ENCODE results near the gene CNST.
"Not testable (repeated sequence)": the region's sequence is repeated elsewhere in the genome, so short reads cannot be mapped to it uniquely, and the experiment has no call there.

CNST gene

GRCh38 chr1:246587032-246587431 is 20.8 kb downstream of the CNST start:
- H3K4me3 ChIP-seq (ENCODE audit: low read depth, low read length): no peak overlapping the region
- H3K27me3 ChIP-seq: no peaks in the 10 kb centered on the region
- H3K9me3 ChIP-seq: no peaks in the 10 kb centered on the region; the same call in 1 of the 2 replicates
- H3K4me1 ChIP-seq: no peaks in the 10 kb centered on the region
- no peak for TF ChIP-seq CTCF (IDR thresholded peaks at IDR 0.05; ENCODE audit: low read depth, low read length)
- H3K36me3 ChIP-seq: peaks cover 5% of the 10 kb centered on the region
- DNase-seq: no peak

DNA sequence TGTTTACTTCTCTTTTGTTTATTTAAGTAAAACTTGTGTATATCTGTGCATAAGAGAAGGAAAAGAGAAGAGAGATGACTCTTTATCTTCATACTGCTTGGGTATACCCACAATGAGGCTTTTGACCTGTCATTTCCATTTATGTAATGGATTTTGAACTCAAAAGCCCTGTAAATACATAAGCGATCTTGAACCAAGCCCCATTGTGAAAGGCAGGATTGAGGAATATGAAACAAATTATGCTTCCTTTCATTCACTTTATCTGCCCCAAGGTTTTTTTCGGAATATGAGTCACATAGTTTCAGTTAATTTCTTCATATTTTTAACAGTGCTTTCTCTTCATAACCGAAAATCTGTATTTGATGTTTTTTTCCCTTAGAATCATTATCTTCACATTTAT is 21.4 kb downstream of the CNST start:
- H3K9me3 ChIP-seq: no peaks in the 10 kb centered on the region; the same call in 1 of the 2 replicates
- no peak overlapping the region for H3K4me3 ChIP-seq (ENCODE audit: low read depth, low read length)
- no peak for TF ChIP-seq CTCF (IDR thresholded peaks at IDR 0.05; ENCODE audit: low read depth, low read length)
- H3K36me3 ChIP-seq: peaks cover 10% of the 10 kb centered on the region
- no peak for DNase-seq
- H3K27me3 ChIP-seq: no peaks in the 10 kb centered on the region
- H3K4me1 ChIP-seq: no peaks in the 10 kb centered on the region

- Histone ChIP-seq H3K4me1 (no peaks in the 10 kb centered on the region), H3K36me3 (peaks cover 10% of the 10 kb centered on the region), H3K9me3 (no peaks in the 10 kb centered on the region; the same call in 1 of the 2 replicates), H3K4me3 (ENCODE audit: low read depth, low read length) (no peak overlapping the region), H3K27me3 (no peaks in the 10 kb centered on the region)
- DNase-seq: no peak
- no peak for TF ChIP-seq CTCF (IDR thresholded peaks at IDR 0.05; ENCODE audit: low read depth, low read length)
Measured at GRCh38 chr1:246588159-246588721, 22.0 kb downstream of the CNST start.

DNA sequence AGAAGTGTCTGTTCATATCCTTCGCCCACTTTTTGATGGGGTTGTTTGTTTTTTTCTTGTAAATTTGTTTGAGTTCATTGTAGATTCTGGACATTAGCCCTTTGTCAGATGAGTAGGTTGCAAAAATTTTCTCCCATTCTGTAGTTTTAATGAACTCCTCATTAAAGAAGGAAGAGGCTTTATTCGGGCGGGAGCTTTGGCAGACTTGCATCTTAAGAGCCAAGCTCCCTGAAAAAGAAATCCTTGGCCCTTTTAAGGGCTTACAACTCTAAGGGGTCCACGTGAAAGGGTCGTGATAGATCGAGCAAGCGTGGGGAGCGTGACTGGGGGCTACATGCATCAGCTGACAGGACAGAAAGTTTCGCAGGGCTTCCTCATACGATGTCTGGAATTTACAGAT is 23.7 kb downstream of the CNST start:
- DNase-seq; H3K9me3 ChIP-seq; H3K4me3 ChIP-seq (ENCODE audit: low read depth, low read length); H3K27me3 ChIP-seq; H3K4me1 ChIP-seq: not testable (repeated sequence)
- H3K36me3 ChIP-seq: peaks cover 14% of the 10 kb centered on the region

- no peak overlapping the region for H3K4me3 ChIP-seq (ENCODE audit: low read depth, low read length)
- no peaks in the 10 kb centered on the region; the same call in 1 of the 2 replicates for H3K9me3 ChIP-seq
- H3K4me1 ChIP-seq: no peaks in the 10 kb centered on the region
- DNase-seq: no peak
- no peak for TF ChIP-seq CTCF (IDR thresholded peaks at IDR 0.05; ENCODE audit: low read depth, low read length)
- H3K36me3 ChIP-seq: peaks cover 14% of the 10 kb centered on the region
- H3K27me3 ChIP-seq: no peaks in the 10 kb centered on the region
Measured at GRCh38 chr1:246591047-246591446, 24.8 kb downstream of the CNST start.

- H3K4me1 ChIP-seq: no peaks in the 10 kb centered on the region
- DNase-seq: no peak
- no peak for TF ChIP-seq CTCF (IDR thresholded peaks at IDR 0.05; ENCODE audit: low read depth, low read length)
- H3K36me3 ChIP-seq: peaks cover 14% of the 10 kb centered on the region
- no peak overlapping the region for H3K4me3 ChIP-seq (ENCODE audit: low read depth, low read length)
- no peaks in the 10 kb centered on the region for H3K27me3 ChIP-seq
- no peaks in the 10 kb centered on the region; the same call in 1 of the 2 replicates for H3K9me3 ChIP-seq
Measured at GRCh38 chr1:246591504-246591903, 25.2 kb downstream of the CNST start.
